ENCODE measurements around the gene CTNNBL1. TPM values are rescaled to one million over a fixed set of nuclear protein-coding genes. Genes with fewer than 3 reads are reported as not detected.
A peak's percentile ranks its signal among the peaks of the same experiment; 100 is the strongest.

The CTNNBL1 gene
- total RNA-seq, 2 experiments from 2014 or later: 75.5 to 75.9 TPM

DNA sequence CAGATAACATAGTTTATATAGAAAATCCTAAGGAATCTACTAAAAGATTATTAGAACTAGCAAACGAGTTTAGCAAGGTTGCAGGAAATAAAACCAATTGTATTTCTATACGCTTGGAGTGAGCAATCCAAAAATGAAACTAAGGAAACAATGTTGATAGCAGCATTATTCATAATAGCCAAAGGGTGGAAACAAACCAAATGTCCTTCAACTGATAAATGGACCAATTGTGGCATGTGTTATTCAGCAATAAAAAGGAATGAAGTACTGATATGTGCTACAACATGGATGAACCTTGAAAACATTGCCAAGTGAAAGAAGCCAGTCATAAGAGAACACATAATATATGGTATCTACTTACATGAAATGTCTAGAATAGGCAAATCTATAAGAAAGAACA, 108.1 kb downstream of the CTNNBL1 start:
- H3K27ac Mint-ChIP-seq: no peak overlapping the region
- no peaks in the 10 kb centered on the region for H3K27me3 Mint-ChIP-seq (ENCODE audit: low read depth)
- H3K4me1 Mint-ChIP-seq (ENCODE audit: low read depth): peaks cover 7% of the 10 kb centered on the region
- DNase-seq (no peak), ATAC-seq (no peak)
- H3K36me3 Mint-ChIP-seq (ENCODE audit: low read depth): peaks cover 10% of the 10 kb centered on the region
- CTCF ChIA-PET: no interaction called here
- H3K4me3 Mint-ChIP-seq: no peak overlapping the region
- no peaks in the 10 kb centered on the region for H3K9me3 Mint-ChIP-seq (ENCODE audit: insufficient read depth)
- POLR2A ChIA-PET: no interaction called here

DNA sequence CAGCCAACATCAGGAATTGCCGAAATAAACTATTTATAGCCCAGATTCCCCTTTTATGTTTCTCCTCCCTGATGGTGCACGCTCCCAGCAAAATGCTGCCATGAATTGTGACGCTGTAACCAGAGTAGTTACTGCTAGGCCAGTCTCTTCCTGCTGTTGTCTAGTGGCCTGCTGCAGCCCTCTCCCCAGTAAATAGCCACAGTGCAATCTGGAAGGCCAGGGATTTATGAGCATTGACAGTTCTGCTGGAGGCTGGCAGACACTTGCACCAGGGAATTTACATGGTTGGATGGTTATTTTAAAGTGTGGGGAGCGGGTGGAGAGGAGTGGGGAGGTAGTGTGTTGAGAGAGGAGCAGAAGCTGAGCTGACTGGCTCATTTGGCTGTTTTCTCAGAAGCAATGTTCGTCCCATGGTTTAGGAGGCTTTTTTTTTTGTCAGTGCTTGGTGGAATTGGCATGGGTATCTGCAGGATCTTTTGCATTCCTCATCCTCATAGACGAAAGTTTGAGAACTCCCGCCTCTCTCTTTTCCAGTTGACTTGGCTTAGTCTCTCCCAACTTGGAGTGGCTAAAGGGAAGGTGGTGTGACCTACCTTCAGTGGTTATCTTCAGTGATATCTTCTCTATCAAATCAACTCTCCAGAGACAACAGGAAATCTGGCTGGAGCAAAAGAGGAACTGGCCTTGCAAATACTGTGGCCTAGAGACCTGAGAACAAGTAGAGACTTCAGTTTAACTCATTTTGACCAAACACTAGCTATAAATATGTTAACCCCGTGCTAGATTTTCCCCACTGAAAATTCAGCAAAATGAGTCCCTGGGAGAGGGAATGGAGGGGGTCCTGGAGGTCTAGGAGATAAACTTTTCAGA, 109.8 kb downstream of the CTNNBL1 start:
- POLR2A ChIA-PET: no interaction called here
- Mint-ChIP-seq H3K9me3 (ENCODE audit: insufficient read depth) (no peaks in the 10 kb centered on the region), H3K4me3 (no peak overlapping the region), H3K4me1 (ENCODE audit: low read depth) (peaks cover 7% of the 10 kb centered on the region), H3K27me3 (ENCODE audit: low read depth) (no peaks in the 10 kb centered on the region), H3K36me3 (ENCODE audit: low read depth) (peaks cover 9% of the 10 kb centered on the region), H3K27ac (no peak overlapping the region)
- no peak for ATAC-seq
- no peak for DNase-seq
- CTCF ChIA-PET: no interaction called here

DNA sequence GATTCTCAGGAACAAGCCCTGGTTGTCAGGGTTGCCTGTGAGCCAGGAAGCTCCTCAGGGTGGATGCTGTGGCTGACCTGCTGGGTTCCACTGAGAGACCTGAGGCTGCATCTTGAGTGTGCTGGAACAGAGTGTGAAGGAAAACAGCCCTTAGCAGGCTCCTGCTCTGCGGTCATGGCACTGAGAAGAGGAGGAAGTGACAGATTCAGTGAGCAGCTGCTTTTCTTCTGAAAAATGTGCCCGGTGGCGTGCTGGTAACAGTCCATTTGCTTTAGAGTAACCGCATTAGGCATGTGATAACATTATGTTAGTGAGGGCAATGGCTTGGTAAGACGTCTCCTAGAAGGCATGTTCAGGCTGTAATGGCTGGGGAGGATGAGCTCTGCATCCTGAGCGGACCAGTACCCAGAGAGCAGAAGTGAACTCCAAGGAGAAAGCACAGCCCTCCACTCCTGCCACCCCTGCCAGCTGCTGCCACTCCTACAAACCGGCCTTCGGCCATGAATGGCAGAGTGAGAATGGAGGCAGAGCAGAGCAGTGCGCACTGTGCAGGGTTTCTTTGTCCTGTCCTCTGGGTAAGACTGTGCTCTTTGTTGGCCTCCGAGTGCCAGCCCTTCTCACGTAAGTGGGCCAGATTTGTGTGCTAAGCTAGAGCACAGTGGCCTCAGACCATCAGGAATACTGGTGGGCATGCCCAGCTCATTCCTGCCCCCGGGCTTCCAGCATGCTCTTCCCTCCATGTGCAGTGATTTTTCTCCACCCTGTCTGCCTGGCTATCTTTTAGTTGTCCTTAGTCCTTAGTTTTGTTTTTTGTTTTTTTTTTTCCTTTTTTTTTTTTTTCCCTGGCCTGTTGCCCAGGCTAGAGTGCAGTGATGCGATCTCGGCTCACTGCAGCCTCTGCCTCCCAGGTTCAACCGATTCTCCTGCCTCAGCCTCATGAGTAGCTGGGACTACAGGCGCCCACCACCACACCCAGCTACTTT, 111.0 kb downstream of the CTNNBL1 start:
- Mint-ChIP-seq H3K36me3 (ENCODE audit: low read depth) (peaks cover 11% of the 10 kb centered on the region), H3K27ac (peak overlapping the region; percentile 65), H3K4me3 (no peak overlapping the region), H3K9me3 (ENCODE audit: insufficient read depth) (no peaks in the 10 kb centered on the region), H3K4me1 (ENCODE audit: low read depth) (peaks cover 7% of the 10 kb centered on the region), H3K27me3 (ENCODE audit: low read depth) (no peaks in the 10 kb centered on the region)
- POLR2A ChIA-PET: no interaction called here
- CTCF ChIA-PET: no interaction called here
- ATAC-seq (peak; percentile 55), DNase-seq (peak; percentile 25)

DNA sequence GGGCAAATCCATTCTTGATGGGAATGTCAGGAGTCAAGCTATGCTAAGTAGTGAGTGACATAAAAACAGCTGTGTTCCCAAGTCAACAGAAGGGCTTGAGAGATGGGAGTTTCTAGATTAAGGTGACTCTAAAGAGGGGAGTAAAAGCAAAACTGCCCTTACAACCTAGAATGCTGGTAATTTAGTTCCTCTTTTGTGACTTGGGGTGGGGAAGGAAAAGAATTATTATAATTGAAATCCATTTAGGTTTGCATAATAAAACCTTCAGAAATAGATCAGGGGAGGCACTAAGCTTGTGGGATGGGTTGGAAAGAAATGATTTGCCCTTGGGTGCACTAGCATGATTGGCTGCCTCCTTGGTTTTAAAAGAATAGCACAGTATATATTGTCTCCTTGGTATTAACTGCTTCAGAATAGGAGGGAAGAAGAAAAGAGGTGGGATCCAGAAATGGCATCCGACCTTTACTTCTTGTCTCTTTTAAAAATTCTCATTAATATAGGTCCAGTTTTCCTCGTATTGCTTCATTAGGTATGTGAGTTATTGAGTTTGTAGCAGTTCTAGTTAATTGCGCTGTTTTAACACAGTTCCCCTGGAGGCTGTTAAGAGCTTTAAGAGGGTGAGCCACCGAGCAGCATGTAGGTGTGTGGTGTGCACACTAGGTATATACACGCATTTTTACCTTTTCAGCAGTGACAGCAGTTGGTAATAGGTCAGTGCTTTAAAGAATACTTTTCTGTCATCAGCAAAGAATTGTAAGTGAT, 113.8 kb downstream of the CTNNBL1 start:
- no peaks in the 10 kb centered on the region for H3K27me3 Mint-ChIP-seq (ENCODE audit: low read depth)
- DNase-seq: no peak
- H3K4me1 Mint-ChIP-seq (ENCODE audit: low read depth): peaks cover 7% of the 10 kb centered on the region
- no peak overlapping the region for H3K27ac Mint-ChIP-seq
- ChIA-PET POLR2A (no interaction called here), CTCF (no interaction called here)
- no peaks in the 10 kb centered on the region for H3K9me3 Mint-ChIP-seq (ENCODE audit: insufficient read depth)
- H3K36me3 Mint-ChIP-seq (ENCODE audit: low read depth): peaks cover 11% of the 10 kb centered on the region
- ATAC-seq: no peak
- H3K4me3 Mint-ChIP-seq: no peak overlapping the region

DNA sequence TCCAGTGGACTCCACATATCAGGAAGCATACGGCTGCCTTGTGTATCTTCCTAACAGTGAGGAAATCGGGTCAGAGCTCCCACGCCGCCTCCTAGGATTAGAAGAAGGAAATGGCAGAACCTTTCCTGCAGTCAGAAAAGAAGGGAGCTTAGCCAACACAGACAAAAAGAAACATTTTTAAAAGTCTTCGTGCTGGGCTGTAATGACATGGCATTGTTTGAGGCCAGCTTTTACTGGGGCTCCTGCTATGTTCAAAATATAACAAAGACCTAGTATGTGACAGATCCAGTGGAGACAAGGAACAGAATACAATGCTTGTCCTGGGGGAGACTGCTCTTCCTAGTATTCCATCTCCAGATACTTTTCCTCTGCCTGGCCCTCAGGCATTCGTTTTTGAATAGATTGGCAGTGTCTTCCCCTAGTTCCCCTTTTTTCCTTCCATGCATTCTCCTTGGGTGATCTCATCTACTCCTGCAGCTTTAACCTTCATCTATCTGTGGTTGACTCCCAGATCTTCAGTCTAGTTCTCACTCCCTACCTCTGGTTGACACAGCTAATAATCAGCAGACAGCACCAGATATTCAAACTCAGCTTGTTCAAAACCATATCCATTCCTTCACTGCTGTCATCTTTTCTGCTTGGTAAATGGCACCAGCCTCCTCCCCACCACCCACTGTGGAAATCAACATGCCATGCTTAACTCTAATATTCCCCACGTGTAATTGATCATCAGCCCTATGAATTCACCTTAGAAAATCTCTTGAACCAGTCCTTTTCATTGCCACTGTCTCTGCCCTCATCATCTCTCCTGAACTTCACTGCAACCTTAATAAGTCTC, 114.6 kb downstream of the CTNNBL1 start:
- Mint-ChIP-seq H3K4me3 (no peak overlapping the region), H3K4me1 (ENCODE audit: low read depth) (peaks cover 7% of the 10 kb centered on the region), H3K27me3 (ENCODE audit: low read depth) (no peaks in the 10 kb centered on the region), H3K36me3 (ENCODE audit: low read depth) (peaks cover 8% of the 10 kb centered on the region), H3K9me3 (ENCODE audit: insufficient read depth) (no peaks in the 10 kb centered on the region), H3K27ac (no peak overlapping the region)
- DNase-seq (no peak), ATAC-seq (no peak)
- CTCF ChIA-PET: no interaction called here
- POLR2A ChIA-PET: no interaction called here

DNA sequence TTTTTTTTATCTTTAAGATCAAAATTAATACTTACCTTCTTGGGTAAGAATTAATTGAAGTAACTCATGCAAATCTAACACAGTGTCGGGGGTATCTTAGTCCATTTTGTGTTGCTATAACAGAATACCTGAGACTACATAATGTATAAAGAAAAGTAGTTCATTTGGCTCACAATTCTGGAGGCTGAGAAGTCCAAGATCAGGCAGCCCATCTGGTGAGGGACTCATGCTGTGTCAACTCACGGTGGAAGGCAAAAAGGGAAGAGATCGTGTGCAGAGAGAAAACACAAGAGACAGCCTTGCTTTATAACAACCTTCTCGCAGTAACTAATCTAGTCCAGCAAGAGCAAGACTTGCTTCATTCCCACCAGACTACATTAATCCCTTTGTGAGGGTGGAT, 116.2 kb downstream of the CTNNBL1 start:
- ATAC-seq (no peak), DNase-seq (no peak)
- CTCF ChIA-PET: no interaction called here
- Mint-ChIP-seq H3K4me1 (ENCODE audit: low read depth) (no peaks in the 10 kb centered on the region), H3K27me3 (ENCODE audit: low read depth) (no peaks in the 10 kb centered on the region), H3K4me3 (no peak overlapping the region), H3K36me3 (ENCODE audit: low read depth) (peaks cover 6% of the 10 kb centered on the region), H3K27ac (no peak overlapping the region), H3K9me3 (ENCODE audit: insufficient read depth) (no peaks in the 10 kb centered on the region)
- POLR2A ChIA-PET: no interaction called here

DNA sequence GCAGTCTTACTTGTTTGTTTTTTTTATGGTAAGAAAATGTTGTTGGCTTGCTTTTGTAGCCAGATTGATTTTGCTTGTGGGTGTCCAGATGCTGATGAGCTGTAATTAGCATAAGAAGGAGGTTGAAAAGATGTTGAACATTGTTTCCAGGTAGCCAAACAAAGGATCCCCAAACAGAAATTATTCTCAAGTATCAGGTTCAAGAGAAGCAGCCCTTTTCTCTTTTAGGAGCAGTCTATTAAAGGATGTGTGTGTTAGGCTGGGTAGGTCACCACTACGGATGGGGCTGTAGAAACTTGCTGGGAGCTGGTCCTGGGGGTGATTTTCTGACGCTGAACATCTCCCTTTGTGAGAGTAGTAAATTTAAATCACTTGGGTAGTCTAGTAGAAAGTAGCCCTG, 122.2 kb downstream of the CTNNBL1 start:
- DNase-seq (no peak), ATAC-seq (no peak)
- Mint-ChIP-seq H3K27me3 (ENCODE audit: low read depth) (no peaks in the 10 kb centered on the region), H3K9me3 (ENCODE audit: insufficient read depth) (no peaks in the 10 kb centered on the region), H3K4me1 (ENCODE audit: low read depth) (no peaks in the 10 kb centered on the region), H3K36me3 (ENCODE audit: low read depth) (no peaks in the 10 kb centered on the region), H3K27ac (no peak overlapping the region), H3K4me3 (no peak overlapping the region)
- CTCF ChIA-PET: no interaction called here
- POLR2A ChIA-PET: no interaction called here

DNA sequence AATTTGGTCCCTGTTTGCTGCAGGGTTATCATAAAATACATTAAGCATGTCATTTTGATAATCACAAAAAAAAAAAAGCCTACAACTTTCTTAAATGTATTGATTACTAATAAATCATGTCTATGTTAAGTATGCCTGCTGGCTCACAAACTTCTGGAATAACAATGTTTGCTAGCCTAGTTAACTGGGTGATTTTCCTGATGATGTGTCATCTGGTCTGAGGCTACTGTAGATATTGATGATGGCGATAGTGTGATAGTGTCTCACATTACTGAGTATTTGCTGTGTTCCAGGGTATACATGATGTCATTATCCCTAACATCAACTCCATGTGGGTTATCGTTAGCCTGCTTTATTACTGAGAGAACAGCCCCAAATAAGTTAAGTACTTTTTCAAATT, 122.9 kb downstream of the CTNNBL1 start:
- Mint-ChIP-seq H3K36me3 (ENCODE audit: low read depth) (no peaks in the 10 kb centered on the region), H3K9me3 (ENCODE audit: insufficient read depth) (no peaks in the 10 kb centered on the region), H3K4me3 (no peak overlapping the region), H3K4me1 (ENCODE audit: low read depth) (no peaks in the 10 kb centered on the region), H3K27me3 (ENCODE audit: low read depth) (no peaks in the 10 kb centered on the region), H3K27ac (no peak overlapping the region)
- ATAC-seq (no peak), DNase-seq (no peak)
- ChIA-PET CTCF (no interaction called here), POLR2A (no interaction called here)

DNA sequence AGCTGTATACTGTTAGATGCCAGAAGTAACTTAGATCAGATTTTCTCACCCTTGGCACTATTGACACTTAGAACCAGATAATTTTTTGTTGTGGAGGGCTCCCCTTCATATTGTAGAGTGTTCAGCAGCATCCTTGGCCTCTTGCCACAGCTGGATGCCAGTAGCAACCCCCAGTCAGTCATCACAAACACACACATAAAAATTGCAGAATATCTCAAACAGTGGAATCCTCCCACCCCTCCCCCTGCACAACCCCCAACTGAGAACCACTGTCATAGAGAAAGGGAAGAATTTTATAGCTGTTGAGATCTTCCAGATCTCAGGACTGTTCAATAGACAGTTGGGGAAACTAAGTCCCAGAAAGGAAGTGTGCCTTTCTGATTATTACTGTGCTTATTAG, 127.9 kb downstream of the CTNNBL1 start:
- Mint-ChIP-seq H3K36me3 (ENCODE audit: low read depth) (no peaks in the 10 kb centered on the region), H3K9me3 (ENCODE audit: insufficient read depth) (no peaks in the 10 kb centered on the region)
- ATAC-seq: no peak

DNA sequence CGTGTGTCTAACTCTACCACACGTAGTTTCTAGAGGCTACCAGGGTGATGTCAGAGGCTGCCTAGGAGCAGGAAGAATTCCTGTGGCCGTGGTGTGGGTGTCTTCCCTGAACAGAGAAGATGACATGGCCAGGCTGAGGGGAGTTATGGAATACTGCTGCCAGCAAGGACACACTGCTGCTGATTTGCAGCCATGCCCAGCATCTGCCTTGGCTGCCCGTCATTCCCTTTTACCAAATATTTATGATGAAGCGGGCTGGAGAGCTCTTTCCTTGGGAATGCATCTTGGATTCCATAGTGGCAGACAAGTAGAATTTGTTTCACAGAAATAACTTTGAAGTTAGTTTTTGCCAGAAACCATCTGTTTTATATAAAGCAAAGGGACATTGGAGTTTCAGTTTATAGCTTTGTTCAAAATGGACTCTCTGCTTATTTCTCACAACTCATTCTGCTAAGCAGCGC, 128.3 kb downstream of the CTNNBL1 start:
- Mint-ChIP-seq H3K27me3 (ENCODE audit: low read depth) (no peaks in the 10 kb centered on the region), H3K4me1 (ENCODE audit: low read depth) (no peaks in the 10 kb centered on the region), H3K4me3 (no peak overlapping the region), H3K9me3 (ENCODE audit: insufficient read depth) (no peaks in the 10 kb centered on the region), H3K36me3 (ENCODE audit: low read depth) (no peaks in the 10 kb centered on the region), H3K27ac (no peak overlapping the region)
- ChIA-PET CTCF (no interaction called here), POLR2A (no interaction called here)
- DNase-seq (no peak), ATAC-seq (no peak)

More for the DNA sequence above, 127.9 kb downstream of the CTNNBL1 start:
- ChIA-PET POLR2A (no interaction called here), CTCF (no interaction called here)
- Mint-ChIP-seq H3K27me3 (ENCODE audit: low read depth) (no peaks in the 10 kb centered on the region), H3K4me1 (ENCODE audit: low read depth) (no peaks in the 10 kb centered on the region), H3K4me3 (no peak overlapping the region), H3K27ac (no peak overlapping the region)
- DNase-seq: no peak

DNA sequence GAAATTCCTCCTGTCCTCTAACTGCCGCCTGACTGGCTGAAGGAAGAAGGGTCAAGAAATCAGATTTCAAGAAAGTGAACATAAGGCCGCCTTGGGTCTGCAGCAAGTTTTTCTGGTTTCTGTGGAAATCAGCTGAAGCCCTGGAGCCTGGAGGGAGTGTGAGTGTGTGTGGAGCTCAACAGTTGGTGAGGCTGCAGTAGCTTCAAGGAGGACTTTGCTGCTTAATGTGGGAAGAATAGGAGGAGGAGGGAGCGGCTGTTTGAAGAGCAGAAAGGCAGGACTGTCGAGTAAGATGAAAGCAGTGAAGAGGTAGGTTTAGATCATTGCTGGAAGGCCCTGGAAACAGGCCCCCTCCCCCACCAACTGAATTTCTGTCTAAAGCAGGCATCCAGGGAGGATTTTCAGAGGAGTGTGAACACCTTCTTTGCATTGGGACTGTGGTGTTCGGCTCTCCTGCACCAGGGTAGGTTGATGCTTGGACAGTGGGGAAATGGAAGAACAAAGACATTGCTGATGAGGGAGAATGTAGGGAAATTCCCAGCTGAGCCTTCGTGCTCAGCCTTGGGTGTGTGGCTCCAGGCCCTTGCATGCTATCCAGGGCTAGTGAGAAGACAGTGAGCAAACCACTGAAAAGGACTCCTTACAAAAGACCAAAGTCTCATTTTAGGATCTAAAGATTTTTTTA, 129.6 kb downstream of the CTNNBL1 start:
- Mint-ChIP-seq H3K27ac (no peak overlapping the region), H3K9me3 (ENCODE audit: insufficient read depth) (no peaks in the 10 kb centered on the region), H3K4me1 (ENCODE audit: low read depth) (no peaks in the 10 kb centered on the region), H3K36me3 (ENCODE audit: low read depth) (no peaks in the 10 kb centered on the region), H3K27me3 (ENCODE audit: low read depth) (no peaks in the 10 kb centered on the region), H3K4me3 (no peak overlapping the region)
- no peak for ATAC-seq
- DNase-seq: no peak
- POLR2A ChIA-PET: no interaction called here
- CTCF ChIA-PET: interaction anchor here (0.9 kb wide), 1 partner anchor 397 kb away, joined by 3 read pairs; no protein-coding TSS in a partner anchor

Measured in activated CD8-positive, alpha-beta T cell treated with anti-CD3 and anti-CD28 coated beads, Interleukin-2, amount 10 ng/mL, durations not matched to agents 7 days and 5 days (primary cell).